Measurements from ENCODE around the gene KRT17. TPM values are rescaled to one million over a fixed set of nuclear protein-coding genes. Genes with fewer than 3 reads are reported as not detected.
"Not testable (repeated sequence)": the region's sequence is repeated elsewhere in the genome, so short reads cannot be mapped to it uniquely, and the experiment has no call there.

The KRT17 gene
- total RNA-seq, 2 experiments from 2014 or later, result not detected

- no peak for DNase-seq
- POLR2A ChIA-PET, result no interaction called here
- no peaks in the 10 kb centered on the region for H3K36me3 Mint-ChIP-seq (ENCODE audit: low read depth)
- CTCF ChIA-PET, result no interaction called here
- H3K9me3 Mint-ChIP-seq, result no peaks in the 10 kb centered on the region
- H3K4me3 Mint-ChIP-seq, result no peak overlapping the region
- peaks cover 1% of the 10 kb centered on the region for H3K4me1 Mint-ChIP-seq
- H3K27ac Mint-ChIP-seq, result no peak overlapping the region
- peaks cover 12% of the 10 kb centered on the region for H3K27me3 Mint-ChIP-seq
These were observed 38.9 kb downstream of the KRT17 start for GRCh38 chr17:41585301-41586056.

DNA sequence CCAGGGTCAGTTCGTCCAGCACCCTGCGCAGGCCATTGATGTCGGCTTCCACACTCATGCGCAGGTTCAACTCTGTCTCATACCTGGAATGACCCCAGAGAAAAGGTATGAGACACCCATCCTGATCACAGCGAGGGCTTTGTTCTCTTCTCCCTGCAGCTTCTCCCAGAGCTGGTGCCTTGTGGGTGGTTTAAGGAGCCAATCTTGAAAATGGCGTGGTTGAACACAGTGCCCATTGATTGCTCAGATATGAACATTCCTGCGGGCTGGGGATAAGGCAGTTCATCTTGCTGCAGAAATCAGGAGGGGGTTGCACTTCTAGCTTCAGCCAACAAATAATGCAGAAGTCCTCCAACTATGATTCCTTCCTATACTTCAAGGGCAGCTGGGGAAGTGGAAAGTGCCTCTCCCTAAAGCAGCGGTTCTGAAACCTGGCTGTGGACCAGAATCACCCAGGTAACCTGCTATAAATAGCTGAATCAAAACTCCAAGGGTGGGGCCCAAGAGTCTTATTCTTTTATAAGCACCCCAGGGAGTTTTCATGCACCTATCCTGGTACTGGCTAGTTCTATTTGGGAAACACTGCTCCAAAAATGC lies 39.9 kb downstream of the KRT17 start:
- H3K36me3 Mint-ChIP-seq (ENCODE audit: low read depth); H3K4me3 Mint-ChIP-seq; H3K27ac Mint-ChIP-seq; H3K4me1 Mint-ChIP-seq; DNase-seq; CTCF ChIA-PET; POLR2A ChIA-PET; H3K9me3 Mint-ChIP-seq: not testable (repeated sequence)
- H3K27me3 Mint-ChIP-seq, result peaks cover 10% of the 10 kb centered on the region

GRCh38 chr17:41583137-41584127 lies 40.9 kb downstream of the KRT17 start:
- POLR2A ChIA-PET, result no interaction called here
- CTCF ChIA-PET, result no interaction called here
- no peaks in the 10 kb centered on the region for H3K36me3 Mint-ChIP-seq (ENCODE audit: low read depth)
- no peak overlapping the region for H3K27ac Mint-ChIP-seq
- no peaks in the 10 kb centered on the region for H3K9me3 Mint-ChIP-seq
- H3K4me3 Mint-ChIP-seq, result no peak overlapping the region
- H3K27me3 Mint-ChIP-seq, result peaks cover 13% of the 10 kb centered on the region
- no peaks in the 10 kb centered on the region for H3K4me1 Mint-ChIP-seq
- no peak for DNase-seq

DNA sequence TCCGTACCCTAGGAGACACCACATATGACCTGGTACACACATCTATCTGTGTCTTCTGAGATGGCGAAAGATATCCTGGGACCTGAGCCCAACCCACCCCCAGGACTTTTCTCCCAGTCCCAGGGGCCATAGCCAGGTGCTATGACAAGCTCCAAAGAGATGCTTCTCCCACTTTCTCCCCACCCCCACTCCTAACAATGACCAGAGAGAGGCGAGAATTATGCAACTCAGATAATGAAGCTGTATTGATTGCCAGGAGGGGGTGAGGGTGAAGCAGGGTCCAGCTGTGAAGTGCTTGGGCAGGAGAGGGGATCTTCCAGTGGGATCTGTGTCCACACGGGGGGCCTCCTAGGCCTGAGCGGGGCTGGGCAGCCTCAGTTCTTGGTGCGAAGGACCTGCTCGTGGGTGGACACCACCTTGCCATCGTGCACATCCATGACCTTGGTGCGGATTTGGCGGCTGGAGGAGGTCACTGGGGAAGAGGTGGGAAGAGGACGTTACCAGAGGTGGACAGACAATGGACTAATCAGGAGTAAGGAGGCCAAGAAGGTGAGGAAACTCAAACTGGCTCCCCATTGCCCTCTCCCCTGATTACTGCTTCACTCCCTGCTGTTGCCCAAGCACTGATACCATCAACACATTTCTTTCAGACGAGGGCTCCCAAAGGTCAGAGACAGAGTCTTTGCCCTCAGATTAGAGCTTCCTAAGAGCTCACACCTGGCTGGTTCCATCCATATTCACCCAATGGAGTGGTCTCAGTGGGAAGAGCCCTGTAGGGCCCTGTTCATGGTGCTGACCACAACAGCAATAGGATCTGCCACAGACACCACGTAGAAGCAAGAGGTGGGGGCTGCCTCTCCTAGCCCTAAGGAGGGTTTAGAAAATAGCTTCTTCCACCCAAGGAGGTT lies 42.1 kb downstream of the KRT17 start:
- CTCF ChIA-PET, result interaction anchor here (1.4 to 2.3 kb wide), 4 partner anchors 33 to 83 kb away, joined by 3 to 11 read pairs (median 6); no protein-coding TSS in a partner anchor
- H3K9me3 Mint-ChIP-seq; H3K36me3 Mint-ChIP-seq (ENCODE audit: low read depth); H3K4me3 Mint-ChIP-seq; POLR2A ChIA-PET; DNase-seq; H3K4me1 Mint-ChIP-seq; H3K27ac Mint-ChIP-seq: not testable (repeated sequence)
- H3K27me3 Mint-ChIP-seq, result peaks cover 21% of the 10 kb centered on the region

DNA sequence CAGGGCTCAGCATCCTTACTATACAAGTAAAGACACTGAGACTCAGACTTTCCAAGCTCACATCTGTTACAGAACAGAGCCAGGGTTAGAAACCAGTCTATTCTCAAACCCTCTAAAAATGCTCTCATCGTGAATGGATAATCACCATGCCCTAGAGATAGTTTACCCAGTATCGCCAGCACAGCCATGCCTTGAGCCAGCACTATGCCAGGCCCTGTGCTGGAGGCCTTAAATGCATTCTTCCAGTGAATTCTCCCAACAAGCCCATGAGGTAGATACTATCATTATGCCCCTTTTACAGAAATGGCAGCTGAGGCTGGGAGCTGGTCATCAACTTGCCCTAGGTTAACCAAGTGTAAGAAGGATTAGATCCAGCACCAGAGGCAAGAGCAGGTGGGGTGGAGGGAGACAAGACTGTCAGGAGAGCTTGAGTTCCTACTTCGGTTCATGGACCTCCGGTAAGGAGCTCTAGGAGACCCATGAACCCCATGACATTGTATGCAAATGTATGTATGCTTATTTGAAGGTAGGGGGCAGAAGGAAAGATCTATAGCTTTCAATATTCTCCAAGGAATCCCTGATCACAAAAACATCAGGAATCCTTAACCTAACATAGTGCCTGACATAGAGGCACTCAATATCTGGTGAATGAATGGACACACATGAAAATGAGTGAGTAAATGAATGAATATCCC lies 42.9 kb downstream of the KRT17 start:
- POLR2A ChIA-PET, result no interaction called here
- no peaks in the 10 kb centered on the region for H3K4me1 Mint-ChIP-seq
- peaks cover 23% of the 10 kb centered on the region for H3K27me3 Mint-ChIP-seq
- H3K9me3 Mint-ChIP-seq, result no peaks in the 10 kb centered on the region
- CTCF ChIA-PET, result interaction anchor here (1.4 to 2.3 kb wide), 4 partner anchors 33 to 84 kb away, joined by 3 to 11 read pairs (median 6); no protein-coding TSS in a partner anchor
- no peaks in the 10 kb centered on the region for H3K36me3 Mint-ChIP-seq (ENCODE audit: low read depth)
- no peak overlapping the region for H3K4me3 Mint-ChIP-seq
- no peak overlapping the region for H3K27ac Mint-ChIP-seq
- DNase-seq, result no peak

DNA sequence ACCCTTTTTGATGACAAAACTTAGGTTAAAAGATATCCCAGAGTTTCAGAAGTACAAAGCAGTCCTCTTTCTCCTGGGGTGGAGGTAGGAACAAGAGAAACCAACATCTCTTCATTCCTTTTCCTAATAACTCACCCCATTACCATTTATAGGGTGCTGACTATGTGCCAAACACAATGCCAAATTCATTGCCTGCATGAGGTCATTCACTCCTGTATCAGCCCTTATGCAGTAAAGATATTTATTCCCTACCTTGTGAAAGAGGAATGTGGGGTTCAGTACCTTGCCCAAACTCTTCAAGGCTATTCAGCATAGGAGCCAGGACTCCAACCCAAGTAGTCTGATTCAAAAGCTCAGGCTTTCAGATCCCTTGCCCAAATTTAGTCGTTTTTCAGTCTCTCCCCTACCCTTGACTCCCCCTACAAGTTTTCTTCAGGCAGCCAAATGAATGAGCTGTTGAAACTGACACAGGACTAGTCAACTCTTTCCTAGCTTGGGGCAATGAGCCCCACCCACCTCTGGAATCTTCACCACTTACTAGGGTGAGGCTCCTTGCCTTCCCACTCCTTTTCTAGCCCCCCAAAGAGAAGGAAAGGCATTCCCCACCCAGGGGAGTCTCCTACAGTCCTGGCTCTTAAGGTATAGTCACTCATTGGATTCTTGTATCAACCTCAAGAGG lies 43.5 kb downstream of the KRT17 start:
- Mint-ChIP-seq H3K27ac (no peak overlapping the region), H3K4me3 (no peak overlapping the region), H3K9me3 (no peaks in the 10 kb centered on the region), H3K4me1 (no peaks in the 10 kb centered on the region), H3K27me3 (peaks cover 23% of the 10 kb centered on the region), H3K36me3 (ENCODE audit: low read depth) (no peaks in the 10 kb centered on the region)
- ChIA-PET CTCF (interaction anchor here (1.4 to 2.3 kb wide), 4 partner anchors 32 to 85 kb away, joined by 3 to 11 read pairs (median 6); no protein-coding TSS in a partner anchor), POLR2A (no interaction called here)
- no peak for DNase-seq

GRCh38 chr17:41580244-41580575 lies 44.2 kb downstream of the KRT17 start:
- no peak overlapping the region for H3K27ac Mint-ChIP-seq
- DNase-seq, result no peak
- H3K4me3 Mint-ChIP-seq, result no peak overlapping the region
- H3K4me1 Mint-ChIP-seq, result no peaks in the 10 kb centered on the region
- no peaks in the 10 kb centered on the region for H3K36me3 Mint-ChIP-seq (ENCODE audit: low read depth)
- CTCF ChIA-PET, result interaction anchor here (1.1 to 2.8 kb wide), 10 partner anchors 11 to 98 kb away, joined by 3 to 18 read pairs (median 6); no protein-coding TSS in a partner anchor
- H3K27me3 Mint-ChIP-seq, result peaks cover 25% of the 10 kb centered on the region
- POLR2A ChIA-PET, result no interaction called here
- H3K9me3 Mint-ChIP-seq, result no peaks in the 10 kb centered on the region

DNA sequence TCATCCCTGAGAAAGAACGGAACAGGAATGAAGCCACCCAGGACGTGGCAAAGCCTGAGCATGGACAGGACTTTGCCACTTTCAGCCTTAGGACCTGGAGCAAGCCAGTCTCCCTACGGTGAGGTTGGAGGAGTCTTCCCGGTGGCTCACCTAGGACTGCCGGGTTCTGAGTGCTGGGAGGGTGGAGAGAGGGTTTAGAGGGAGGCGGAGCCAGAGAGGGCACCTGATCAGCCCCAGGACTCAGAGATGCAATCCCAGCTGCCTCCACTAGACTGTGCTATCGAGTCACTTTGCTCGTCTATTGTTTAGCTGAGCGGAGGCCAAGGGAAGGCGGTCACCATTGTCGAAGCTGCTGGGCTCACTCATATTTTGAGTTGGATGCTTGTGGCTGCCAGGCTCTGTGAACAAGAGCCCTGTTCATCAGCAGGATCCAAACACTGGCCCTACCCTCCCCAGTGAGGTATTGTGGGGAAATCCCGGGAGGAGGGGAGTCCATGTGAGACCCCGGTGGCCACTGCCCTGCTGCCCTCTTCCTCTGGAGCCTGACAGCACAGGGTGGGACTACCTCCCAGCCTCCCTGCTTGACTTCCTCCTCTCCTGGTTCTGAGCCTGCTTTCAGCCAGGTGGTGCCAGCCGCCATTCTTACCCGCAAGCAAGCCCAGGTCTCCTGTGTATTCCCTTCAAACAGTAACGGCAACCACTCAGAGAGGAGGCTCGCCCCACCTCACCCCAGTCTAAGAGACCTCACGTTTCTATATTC lies 44.7 kb downstream of the KRT17 start:
- no peaks in the 10 kb centered on the region for H3K4me1 Mint-ChIP-seq
- POLR2A ChIA-PET, result no interaction called here
- peaks cover 26% of the 10 kb centered on the region for H3K27me3 Mint-ChIP-seq
- CTCF ChIA-PET, result interaction anchor here (0.6 to 2.8 kb wide), 13 partner anchors 11 to 887 kb away, joined by 3 to 18 read pairs (median 4); no protein-coding TSS in a partner anchor
- no peaks in the 10 kb centered on the region for H3K9me3 Mint-ChIP-seq
- no peak overlapping the region for H3K27ac Mint-ChIP-seq
- DNase-seq, result peak; percentile 82
- no peaks in the 10 kb centered on the region for H3K36me3 Mint-ChIP-seq (ENCODE audit: low read depth)
- H3K4me3 Mint-ChIP-seq, result no peak overlapping the region

DNA sequence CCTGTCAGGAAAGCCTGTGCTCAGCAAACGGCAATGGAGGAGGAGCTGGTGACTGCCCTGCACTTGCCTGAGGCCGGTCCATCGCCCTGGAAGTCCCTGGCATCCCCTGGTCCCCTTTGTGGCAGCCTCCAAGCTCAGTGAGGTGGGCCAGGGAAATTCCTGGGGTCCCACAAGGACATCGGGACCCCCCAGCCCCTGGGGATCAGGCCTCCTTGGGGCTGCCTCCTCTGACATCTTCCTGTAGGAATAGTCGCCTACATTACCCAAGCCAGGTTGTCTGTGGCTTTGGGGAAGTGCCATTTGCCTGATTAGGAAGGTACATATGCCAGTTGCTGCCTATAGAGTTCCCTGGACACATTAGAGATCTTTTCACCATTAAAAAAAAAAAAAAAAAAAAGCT lies 45.4 kb downstream of the KRT17 start:
- no peak overlapping the region for H3K27ac Mint-ChIP-seq
- DNase-seq, result no peak
- ChIA-PET POLR2A (no interaction called here), CTCF (interaction anchor here (0.6 to 2.8 kb wide), 13 partner anchors 10 to 886 kb away, joined by 3 to 18 read pairs (median 4); no protein-coding TSS in a partner anchor)
- no peaks in the 10 kb centered on the region for H3K9me3 Mint-ChIP-seq
- peaks cover 26% of the 10 kb centered on the region for H3K27me3 Mint-ChIP-seq
- no peak overlapping the region for H3K4me3 Mint-ChIP-seq
- H3K36me3 Mint-ChIP-seq (ENCODE audit: low read depth), result no peaks in the 10 kb centered on the region
- H3K4me1 Mint-ChIP-seq, result no peaks in the 10 kb centered on the region

DNA sequence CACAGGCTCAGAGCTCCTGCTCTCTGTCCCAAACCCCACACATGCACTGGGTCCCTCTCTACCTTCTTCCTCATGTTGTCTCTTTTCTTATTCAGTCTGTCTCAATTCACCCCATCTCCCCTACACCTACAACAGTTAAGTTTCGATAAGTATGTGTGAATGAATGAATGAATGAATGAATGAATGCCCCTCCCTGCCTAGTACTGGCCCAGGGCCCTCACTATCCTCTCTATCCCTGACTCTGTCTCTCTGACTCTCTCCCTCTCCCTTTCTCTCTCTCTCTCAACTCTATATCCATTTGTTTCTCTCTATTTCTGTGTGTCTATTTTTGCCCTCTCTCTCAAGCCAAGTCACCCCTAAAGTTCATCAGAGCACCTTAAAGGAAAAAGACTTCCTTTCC lies 45.8 kb downstream of the KRT17 start:
- ChIA-PET CTCF (interaction anchor here (1.3 to 2.8 kb wide), 6 partner anchors 9 to 87 kb away, joined by 3 to 18 read pairs (median 6); no protein-coding TSS in a partner anchor), POLR2A (no interaction called here)
- H3K4me3 Mint-ChIP-seq, result no peak overlapping the region

DNA sequence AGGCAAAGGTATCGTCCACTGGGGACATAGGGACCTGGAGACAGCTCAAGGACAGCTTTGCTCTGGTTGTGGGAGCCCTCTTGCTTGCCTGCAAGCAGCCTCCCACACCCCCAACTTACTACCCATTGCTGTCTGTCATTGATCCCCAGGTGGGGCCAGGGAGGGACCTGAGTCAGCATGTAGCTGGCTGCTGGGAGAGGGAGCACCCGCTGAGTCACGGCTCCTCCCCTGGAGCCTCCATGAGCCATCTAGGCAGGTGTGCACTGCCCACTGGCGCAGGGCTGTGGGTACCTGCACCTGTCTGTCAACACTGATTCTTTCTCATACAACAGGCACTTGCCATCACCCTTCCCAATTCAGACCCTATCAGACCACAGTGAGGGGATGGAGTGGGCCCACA lies 47.6 kb downstream of the KRT17 start:
- DNase-seq; H3K36me3 Mint-ChIP-seq (ENCODE audit: low read depth); H3K4me3 Mint-ChIP-seq; CTCF ChIA-PET; H3K9me3 Mint-ChIP-seq; H3K4me1 Mint-ChIP-seq; H3K27ac Mint-ChIP-seq: not testable (repeated sequence)
- POLR2A ChIA-PET, result interaction anchor here (0.7 kb wide), 1 partner anchor 113 kb away, joined by 3 read pairs; no protein-coding TSS in a partner anchor
- H3K27me3 Mint-ChIP-seq, result peaks cover 29% of the 10 kb centered on the region

More for the DNA sequence above, 45.8 kb downstream of the KRT17 start:
- H3K4me1 Mint-ChIP-seq, result no peaks in the 10 kb centered on the region
- H3K27ac Mint-ChIP-seq, result no peak overlapping the region
- no peak for DNase-seq
- no peaks in the 10 kb centered on the region for H3K36me3 Mint-ChIP-seq (ENCODE audit: low read depth)
- H3K9me3 Mint-ChIP-seq, result no peaks in the 10 kb centered on the region
- H3K27me3 Mint-ChIP-seq, result peaks cover 26% of the 10 kb centered on the region
